ENCODE measurements around the gene NELFB.
A peak's percentile ranks its signal among the peaks of the same experiment; 100 is the strongest.

The NELFB gene

GRCh38 chr9:137305060-137305797, 50.1 kb downstream of the NELFB start:
- H3K9me3 Mint-ChIP-seq, result no peaks in the 10 kb centered on the region
- H3K36me3 Mint-ChIP-seq, result peaks cover 1% of the 10 kb centered on the region
- CTCF ChIA-PET, result no interaction called here
- H3K4me1 Mint-ChIP-seq, result peaks cover 22% of the 10 kb centered on the region
- DNase-seq, result peak; percentile 84
- H3K4me3 Mint-ChIP-seq, result no peak overlapping the region
- H3K27me3 Mint-ChIP-seq, result peaks cover 57% of the 10 kb centered on the region
- peak overlapping the region; percentile 65 for H3K27ac Mint-ChIP-seq

- Mint-ChIP-seq H3K4me1 (peaks cover 20% of the 10 kb centered on the region), H3K27me3 (peaks cover 53% of the 10 kb centered on the region), H3K9me3 (no peaks in the 10 kb centered on the region), H3K27ac (peak overlapping the region; percentile 65), H3K36me3 (peaks cover under 1% of the 10 kb centered on the region), H3K4me3 (no peak overlapping the region)
- DNase-seq, result no peak
- CTCF ChIA-PET, result no interaction called here
These were observed 50.6 kb downstream of the NELFB start for GRCh38 chr9:137305798-137306065.

GRCh38 chr9:137306066-137306849, 51.1 kb downstream of the NELFB start:
- CTCF ChIA-PET, result no interaction called here
- no peak overlapping the region for H3K4me3 Mint-ChIP-seq
- peak; percentile 42 for DNase-seq
- H3K27ac Mint-ChIP-seq, result no peak overlapping the region
- H3K4me1 Mint-ChIP-seq, result peaks cover 18% of the 10 kb centered on the region
- peaks cover 48% of the 10 kb centered on the region for H3K27me3 Mint-ChIP-seq
- no peaks in the 10 kb centered on the region for H3K36me3 Mint-ChIP-seq
- H3K9me3 Mint-ChIP-seq, result no peaks in the 10 kb centered on the region

- H3K27ac Mint-ChIP-seq, result no peak overlapping the region
- H3K27me3 Mint-ChIP-seq, result peaks cover 42% of the 10 kb centered on the region
- no peak for DNase-seq
- no peaks in the 10 kb centered on the region for H3K36me3 Mint-ChIP-seq
- CTCF ChIA-PET, result no interaction called here
- H3K4me3 Mint-ChIP-seq, result no peak overlapping the region
- H3K4me1 Mint-ChIP-seq, result peaks cover 16% of the 10 kb centered on the region
- H3K9me3 Mint-ChIP-seq, result no peaks in the 10 kb centered on the region
These were observed 51.7 kb downstream of the NELFB start for GRCh38 chr9:137306850-137307254.

GRCh38 chr9:137307255-137308056, 52.3 kb downstream of the NELFB start:
- no peaks in the 10 kb centered on the region for H3K36me3 Mint-ChIP-seq
- no peak overlapping the region for H3K27ac Mint-ChIP-seq
- H3K4me1 Mint-ChIP-seq, result peaks cover 16% of the 10 kb centered on the region
- H3K4me3 Mint-ChIP-seq, result no peak overlapping the region
- H3K9me3 Mint-ChIP-seq, result no peaks in the 10 kb centered on the region
- CTCF ChIA-PET, result no interaction called here
- no peak for DNase-seq
- peaks cover 42% of the 10 kb centered on the region for H3K27me3 Mint-ChIP-seq

GRCh38 chr9:137308057-137308619, 53.0 kb downstream of the NELFB start:
- CTCF ChIA-PET, result no interaction called here
- Mint-ChIP-seq H3K9me3 (no peaks in the 10 kb centered on the region), H3K4me1 (peaks cover 16% of the 10 kb centered on the region), H3K36me3 (no peaks in the 10 kb centered on the region), H3K27me3 (peaks cover 42% of the 10 kb centered on the region), H3K27ac (no peak overlapping the region), H3K4me3 (no peak overlapping the region)
- no peak for DNase-seq

GRCh38 chr9:137309368-137310188, 54.5 kb downstream of the NELFB start:
- no peaks in the 10 kb centered on the region for H3K36me3 Mint-ChIP-seq
- DNase-seq, result no peak
- H3K4me3 Mint-ChIP-seq, result no peak overlapping the region
- peaks cover 16% of the 10 kb centered on the region for H3K4me1 Mint-ChIP-seq
- H3K27ac Mint-ChIP-seq, result peak overlapping the region; percentile 7
- peaks cover 40% of the 10 kb centered on the region for H3K27me3 Mint-ChIP-seq
- no peaks in the 10 kb centered on the region for H3K9me3 Mint-ChIP-seq
- CTCF ChIA-PET, result no interaction called here

- Mint-ChIP-seq H3K27me3 (peaks cover 47% of the 10 kb centered on the region), H3K27ac (no peak overlapping the region), H3K4me3 (no peak overlapping the region), H3K36me3 (no peaks in the 10 kb centered on the region), H3K4me1 (peaks cover 11% of the 10 kb centered on the region), H3K9me3 (no peaks in the 10 kb centered on the region)
- CTCF ChIA-PET, result no interaction called here
- no peak for DNase-seq
These were observed 55.3 kb downstream of the NELFB start for GRCh38 chr9:137310189-137311052.

GRCh38 chr9:137311171-137311985, 56.3 kb downstream of the NELFB start:
- peaks cover 6% of the 10 kb centered on the region for H3K4me1 Mint-ChIP-seq
- H3K4me3 Mint-ChIP-seq, result no peak overlapping the region
- peak; percentile 40 for DNase-seq
- peaks cover 45% of the 10 kb centered on the region for H3K27me3 Mint-ChIP-seq
- no peaks in the 10 kb centered on the region for H3K36me3 Mint-ChIP-seq
- no peaks in the 10 kb centered on the region for H3K9me3 Mint-ChIP-seq
- H3K27ac Mint-ChIP-seq, result no peak overlapping the region
- CTCF ChIA-PET, result no interaction called here

GRCh38 chr9:137311986-137312851, 57.1 kb downstream of the NELFB start:
- H3K9me3 Mint-ChIP-seq, result no peaks in the 10 kb centered on the region
- DNase-seq, result no peak
- H3K27me3 Mint-ChIP-seq, result peaks cover 45% of the 10 kb centered on the region
- no peak overlapping the region for H3K27ac Mint-ChIP-seq
- CTCF ChIA-PET, result no interaction called here
- peaks cover 3% of the 10 kb centered on the region for H3K4me1 Mint-ChIP-seq
- H3K36me3 Mint-ChIP-seq, result no peaks in the 10 kb centered on the region
- H3K4me3 Mint-ChIP-seq, result no peak overlapping the region

GRCh38 chr9:137312852-137313325, 57.8 kb downstream of the NELFB start:
- DNase-seq, result no peak
- H3K9me3 Mint-ChIP-seq, result no peaks in the 10 kb centered on the region
- no peak overlapping the region for H3K27ac Mint-ChIP-seq
- H3K27me3 Mint-ChIP-seq, result peaks cover 46% of the 10 kb centered on the region
- CTCF ChIA-PET, result no interaction called here
- H3K4me1 Mint-ChIP-seq, result no peaks in the 10 kb centered on the region
- H3K4me3 Mint-ChIP-seq, result no peak overlapping the region
- no peaks in the 10 kb centered on the region for H3K36me3 Mint-ChIP-seq

All from activated naive CD4-positive, alpha-beta T cell treated with anti-CD3 and anti-CD28 coated beads, Interleukin-2, amount 10 ng/mL, durations not matched to agents 7 days and 5 days (primary cell).